Mucosa of rectum (tissue), 2 donors: ENCODE results near the gene RET.
"Not testable (repeated sequence)": the region's sequence is repeated elsewhere in the genome, so short reads cannot be mapped to it uniquely, and the experiment has no call there.

Experiments used
- H3K27ac ChIP-seq, 2 donors: one replicate each; pipeline ENCODE4 v1.7.0; 2013; ENCODE audit warnings: inconsistent platforms in 2 of 2, low read depth in 2 of 2, low read length in 2 of 2
- H3K27me3 ChIP-seq, 2 donors: one replicate each; pipeline ENCODE4 v1.7.0; 2013; ENCODE audit warnings: low read length in 2 of 2; ENCODE audit not compliant: control insufficient read depth in 2 of 2, insufficient read depth in 2 of 2
- H3K36me3 ChIP-seq, 2 donors: one replicate each; pipeline ENCODE4 v1.7.0; 2013; ENCODE audit warnings: low read length in 2 of 2; ENCODE audit not compliant: control insufficient read depth in 2 of 2, insufficient read depth in 2 of 2
- H3K4me1 ChIP-seq, 2 donors: one replicate each; pipeline ENCODE4 v1.7.0; 2013; ENCODE audit warnings: low read length in 2 of 2, mild to moderate bottlenecking in 1 of 2; ENCODE audit not compliant: control insufficient read depth in 2 of 2, insufficient read depth in 2 of 2
- H3K4me3 ChIP-seq, 2 donors: one replicate each; pipeline ENCODE4 v1.7.0; 2013; ENCODE audit warnings: low read length in 2 of 2
- H3K9ac ChIP-seq, 2 donors: one replicate each; pipeline ENCODE4 v1.7.0; 2013; ENCODE audit warnings: low read length in 2 of 2, low read depth in 1 of 2, mild to moderate bottlenecking in 1 of 2
- H3K9me3 ChIP-seq, 2 donors: one replicate each; pipeline ENCODE4 v1.7.0; 2013; ENCODE audit warnings: low read length in 2 of 2; ENCODE audit not compliant: control insufficient read depth in 2 of 2
- donor health status: healthy.
- donor health status: Normal muscosa, but diverticular disease.

RET gene

DNA sequence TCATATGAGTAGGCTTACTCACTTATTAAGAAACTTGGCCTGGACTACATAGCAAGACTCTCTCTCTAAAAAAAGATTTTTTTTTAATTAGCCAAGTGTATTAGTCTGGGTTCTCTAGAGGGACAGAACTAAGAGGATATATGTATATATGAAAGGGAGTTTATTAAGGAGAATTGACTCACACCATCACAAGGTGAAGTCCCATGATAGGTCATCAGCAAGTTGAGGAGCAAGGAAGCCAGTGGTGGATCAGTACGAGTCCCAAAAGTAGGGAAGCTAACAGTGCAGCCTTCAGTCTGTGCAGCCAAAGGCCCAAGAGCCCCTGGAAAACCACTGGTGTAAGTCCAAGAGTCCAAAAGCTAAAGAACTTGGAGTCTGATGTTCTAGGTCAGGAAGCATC, 69.1 kb downstream of the RET start:
- H3K36me3 ChIP-seq, H3K4me3 ChIP-seq, H3K9me3 ChIP-seq, H3K27me3 ChIP-seq, H3K27ac ChIP-seq, H3K4me1 ChIP-seq, H3K9ac ChIP-seq: not testable (repeated sequence)

- no peaks in the 10 kb centered on the region for H3K9me3 ChIP-seq
Observed at GRCh38 chr10:43151371-43151770, 74.5 kb downstream of the RET start.

DNA sequence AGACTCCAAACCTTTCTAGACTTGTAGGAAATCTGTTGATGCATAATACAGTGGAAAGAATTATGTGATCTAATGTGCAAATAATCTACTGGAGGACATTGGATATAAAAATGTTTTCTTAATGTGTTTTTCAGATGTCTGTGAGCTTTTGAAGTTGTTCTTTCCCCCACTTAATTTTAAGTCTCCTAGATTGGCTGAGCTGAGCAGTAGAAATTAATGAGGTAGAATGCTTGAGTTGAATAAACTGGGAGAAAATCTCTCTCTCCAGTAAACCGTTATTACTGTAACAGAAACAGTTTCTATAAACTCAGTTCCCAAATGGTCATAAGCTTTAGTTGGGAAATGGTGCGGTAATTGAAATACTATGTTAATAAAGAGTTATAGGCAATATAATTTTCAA, 77.0 kb downstream of the RET start:
- Histone ChIP-seq H3K27ac (no peak overlapping the region), H3K9ac (no peak overlapping the region), H3K27me3 (no peaks in the 10 kb centered on the region), H3K9me3 (no peaks in the 10 kb centered on the region), H3K36me3 (no peaks in the 10 kb centered on the region), H3K4me1 (no peaks in the 10 kb centered on the region), H3K4me3 (no peak overlapping the region)

More at GRCh38 chr10:43151371-43151770, 74.5 kb downstream of the RET start:
- H3K4me3 ChIP-seq: no peak overlapping the region
- H3K4me1 ChIP-seq: no peaks in the 10 kb centered on the region
- H3K9ac ChIP-seq: no peak overlapping the region
- no peaks in the 10 kb centered on the region for H3K27me3 ChIP-seq
- H3K36me3 ChIP-seq: no peaks in the 10 kb centered on the region
- H3K27ac ChIP-seq: no peak overlapping the region

- Histone ChIP-seq H3K27me3 (no peaks in the 10 kb centered on the region), H3K27ac (no peak overlapping the region), H3K9ac (no peak overlapping the region), H3K4me1 (no peaks in the 10 kb centered on the region), H3K4me3 (no peak overlapping the region), H3K36me3 (no peaks in the 10 kb centered on the region), H3K9me3 (no peaks in the 10 kb centered on the region)
Observed at GRCh38 chr10:43155221-43155620, 78.4 kb downstream of the RET start.

DNA sequence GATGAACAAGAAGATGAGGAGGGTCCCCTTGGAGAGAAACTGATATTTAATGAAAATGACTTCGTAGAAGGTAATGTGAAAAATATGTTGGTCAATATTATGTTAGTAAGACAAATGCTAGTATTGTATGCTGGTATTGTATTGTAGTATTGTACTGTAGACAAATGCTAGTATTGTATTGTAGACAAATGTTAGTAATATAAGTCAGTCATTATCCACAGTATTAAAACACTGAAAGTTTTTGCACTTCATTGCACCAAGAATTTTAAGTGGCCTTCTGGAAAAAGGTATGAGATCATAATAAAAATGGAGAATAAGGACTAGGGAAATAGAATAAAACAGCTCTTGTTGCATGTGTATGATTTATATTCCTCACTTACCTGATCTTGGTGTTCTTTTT, 78.9 kb downstream of the RET start:
- no peaks in the 10 kb centered on the region for H3K36me3 ChIP-seq
- no peaks in the 10 kb centered on the region for H3K27me3 ChIP-seq
- no peak overlapping the region for H3K9ac ChIP-seq
- H3K27ac ChIP-seq: no peak overlapping the region
- H3K9me3 ChIP-seq: no peaks in the 10 kb centered on the region
- H3K4me1 ChIP-seq: no peaks in the 10 kb centered on the region
- no peak overlapping the region for H3K4me3 ChIP-seq

GRCh38 chr10:43156590-43157341, 79.9 kb downstream of the RET start:
- Histone ChIP-seq H3K9me3 (no peaks in the 10 kb centered on the region), H3K4me3 (no peak overlapping the region), H3K27ac (no peak overlapping the region), H3K4me1 (no peaks in the 10 kb centered on the region), H3K27me3 (no peaks in the 10 kb centered on the region), H3K36me3 (peaks cover 0 to 2% of the 10 kb centered on the region in 2 donors), H3K9ac (no peak overlapping the region)

DNA sequence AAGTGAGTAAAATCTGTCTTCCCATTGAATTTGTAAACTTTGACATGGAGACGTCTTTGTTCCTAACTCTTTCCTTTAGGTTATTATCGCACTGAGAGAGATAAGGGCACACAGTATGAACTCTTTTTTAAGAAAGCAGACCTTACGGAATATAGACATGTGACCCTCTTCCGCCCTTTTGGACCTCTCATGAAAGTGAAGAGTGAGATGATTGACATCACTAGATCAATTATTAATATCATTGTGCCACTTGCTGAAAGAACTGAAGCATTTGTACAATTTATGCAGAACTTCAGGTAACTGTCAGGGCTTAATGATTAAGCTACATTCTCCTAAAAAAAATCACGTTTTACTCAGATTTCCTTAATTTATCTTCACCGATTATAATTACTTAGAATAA, 81.8 kb downstream of the RET start:
- Histone ChIP-seq H3K4me3 (no peak overlapping the region), H3K4me1 (no peaks in the 10 kb centered on the region), H3K27ac (no peak overlapping the region), H3K9ac (no peak overlapping the region), H3K27me3 (no peaks in the 10 kb centered on the region), H3K9me3 (no peaks in the 10 kb centered on the region), H3K36me3 (peaks cover 0 to 3% of the 10 kb centered on the region in 2 donors)

- H3K9me3 ChIP-seq: no peaks in the 10 kb centered on the region
- no peaks in the 10 kb centered on the region for H3K27me3 ChIP-seq
- no peak overlapping the region for H3K27ac ChIP-seq
- no peaks in the 10 kb centered on the region for H3K4me1 ChIP-seq
- no peak overlapping the region for H3K9ac ChIP-seq
- peaks cover 3 to 6% of the 10 kb centered on the region in 2 donors for H3K36me3 ChIP-seq
- H3K4me3 ChIP-seq: no peak overlapping the region
Observed at GRCh38 chr10:43160046-43160920, 83.4 kb downstream of the RET start.

DNA sequence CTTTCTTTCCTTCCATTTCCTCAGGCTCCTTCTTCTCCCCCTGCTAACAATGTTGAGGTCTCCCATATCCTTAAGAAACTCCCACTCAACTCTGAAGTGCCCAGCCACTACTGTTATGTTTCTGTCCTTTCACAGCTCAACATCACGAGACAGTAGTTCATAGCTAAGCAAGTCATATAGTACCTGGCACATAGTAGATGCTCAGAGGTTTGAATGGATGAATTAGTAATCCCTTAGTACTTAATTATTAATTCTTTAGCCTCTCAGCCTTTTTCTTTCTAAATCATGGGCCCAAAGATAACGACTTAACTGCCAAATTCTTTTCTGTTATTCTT, 84.0 kb downstream of the RET start:
- no peak overlapping the region for H3K27ac ChIP-seq
- no peak overlapping the region for H3K4me3 ChIP-seq
- H3K4me1 ChIP-seq: no peaks in the 10 kb centered on the region
- peaks cover 3 to 6% of the 10 kb centered on the region in 2 donors for H3K36me3 ChIP-seq
- no peak overlapping the region for H3K9ac ChIP-seq
- H3K27me3 ChIP-seq: no peaks in the 10 kb centered on the region
- no peaks in the 10 kb centered on the region for H3K9me3 ChIP-seq

DNA sequence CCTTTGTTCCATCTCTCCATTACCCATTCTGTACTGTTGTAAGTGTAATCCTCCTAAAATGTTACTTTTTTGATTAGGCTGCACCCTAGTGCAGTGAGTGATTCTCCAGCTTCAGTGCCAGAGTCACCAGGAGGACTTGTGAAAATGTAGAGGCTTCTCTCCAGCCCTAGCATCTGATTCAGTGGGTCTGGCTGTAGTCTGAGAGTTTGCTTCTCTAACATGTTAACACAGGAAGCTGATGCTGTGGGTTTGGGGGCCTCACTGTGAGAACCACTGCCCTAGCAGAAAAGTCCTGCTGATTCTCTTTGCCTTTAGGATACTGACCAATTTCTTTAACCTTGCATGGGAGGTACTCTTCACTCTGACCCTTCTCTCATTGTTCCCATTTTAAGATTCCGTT, 85.7 kb downstream of the RET start:
- Histone ChIP-seq H3K9me3 (no peaks in the 10 kb centered on the region), H3K4me3 (no peak overlapping the region), H3K27ac (no peak overlapping the region), H3K36me3 (peaks cover 3 to 6% of the 10 kb centered on the region in 2 donors), H3K27me3 (no peaks in the 10 kb centered on the region), H3K4me1 (no peaks in the 10 kb centered on the region), H3K9ac (no peak overlapping the region)
